Activated CD4-positive, alpha-beta T cell treated with anti-CD3 and anti-CD28 coated beads for 24 hours (primary cell): ENCODE data around the gene DDA1.
"Not testable (repeated sequence)": the region's sequence is repeated elsewhere in the genome, so short reads cannot be mapped to it uniquely, and the experiment has no call there.

ENCODE experiments used
- DNase-seq, 2 donors: peaks; one replicate each; pipeline ENCODE4 v3.0.0-alpha.2; 2020; ENCODE audit warnings: low read depth in 2 of 2

The DDA1 gene

GRCh38 chr19:17309198-17309964 lies at the start of gene DDA1:
DDA1 (plus strand) TSS chr19:17309563; CDS start chr19:17309655, 92 bp downstream.
- peak; percentile 98 to 99 for DNase-seq

GRCh38 chr19:17259934-17260333 lies 49.4 kb upstream of the DDA1 start:
- no peak for DNase-seq

- peak; percentile 85 to 90 for DNase-seq
These were observed 48.5 kb upstream of the DDA1 start for GRCh38 chr19:17260842-17261325.

- DNase-seq, result no peak
These were observed 46.8 kb upstream of the DDA1 start for GRCh38 chr19:17262557-17262956.

GRCh38 chr19:17263712-17264640 lies 45.4 kb upstream of the DDA1 start:
- no peak for DNase-seq

- no peak for DNase-seq
These were observed 44.8 kb upstream of the DDA1 start, which contains the start of gene USHBP1 for GRCh38 chr19:17264641-17264979. USHBP1 (minus strand) TSS chr19:17264745; CDS start chr19:17264299, 446 bp downstream.

- no peak for DNase-seq
These were observed 43.3 kb upstream of the DDA1 start for GRCh38 chr19:17266026-17266425.

- DNase-seq, result no peak
These were observed 42.8 kb upstream of the DDA1 start for GRCh38 chr19:17266589-17266974.

GRCh38 chr19:17266975-17267788 lies 42.2 kb upstream of the DDA1 start, which contains the start of gene BABAM1:
BABAM1 (plus strand) TSS chr19:17267443; CDS start chr19:17268807, 1,364 bp downstream.
- DNase-seq, result peak; percentile 92 to 95

- DNase-seq, result no peak
These were observed 40.6 kb upstream of the DDA1 start for GRCh38 chr19:17268754-17269153.

GRCh38 chr19:17274892-17275291 lies 34.5 kb upstream of the DDA1 start:
- not testable (repeated sequence) for DNase-seq

GRCh38 chr19:17275441-17276175 lies 33.8 kb upstream of the DDA1 start:
- no peak for DNase-seq

GRCh38 chr19:17279436-17279835 lies 29.9 kb upstream of the DDA1 start:
- no peak for DNase-seq

GRCh38 chr19:17281391-17282304 lies 27.7 kb upstream of the DDA1 start, which contains the start of gene ANKLE1:
ANKLE1 (plus strand) TSS chr19:17281901; CDS start chr19:17281921, 20 bp downstream.
- DNase-seq, result no peak

GRCh38 chr19:17282488-17283125 lies 26.8 kb upstream of the DDA1 start:
- peak; percentile 65 to 76 for DNase-seq

- DNase-seq, result no peak
These were observed 25.8 kb upstream of the DDA1 start for GRCh38 chr19:17283504-17283996.

GRCh38 chr19:17285415-17286135 lies 23.8 kb upstream of the DDA1 start:
- no peak for DNase-seq

GRCh38 chr19:17286263-17286662 lies 23.1 kb upstream of the DDA1 start:
- DNase-seq, result no peak
